ENCODE measurements around the gene HIGD2A. TPM values are rescaled to one million over a fixed set of nuclear protein-coding genes. Genes with fewer than 3 reads are reported as not detected.

The HIGD2A gene
- total and polyA plus RNA-seq, 9 of the 15 experiments (the other 6 are each of a cell fraction or from before 2014, with no cell fraction given) = 94.7 to 264 (median 163) TPM

- peak; percentile 72; the same call in 1 of the 2 replicates for TF ChIP-seq MAX (CRISPR knock-in tag; IDR thresholded peaks at IDR 0.05)
- TF ChIP-seq ELF4 (CRISPR knock-in tag; IDR thresholded peaks at IDR 0.05) = 0 out of 2 replicates have a peak, but pooled peaks have one; percentile 21
- peak; percentile 49; the same call in 1 of the 2 replicates for TF ChIP-seq ZNF3 (CRISPR knock-in tag; IDR thresholded peaks at IDR 0.05)
- TF ChIP-seq NKRF (IDR thresholded peaks at IDR 0.05; ENCODE audit: borderline replicate concordance) = peak; percentile 68; the same call in 1 of the 2 replicates
- peak; percentile 76; the same call in 1 of the 2 replicates for TF ChIP-seq ZBTB17 (CRISPR knock-in tag; IDR thresholded peaks at IDR 0.05)
- peak in 1 of 2 experiments; percentile 77 for TF ChIP-seq AFF1 (IDR thresholded peaks at IDR 0.05; ENCODE audit: low read depth in 1 of 2, partially characterized antibody in 2 of 2)
- peak; percentile 99 for TF ChIP-seq HLTF (IDR thresholded peaks at IDR 0.05)
- 0 out of 2 replicates have a peak, but pooled peaks have one; percentile 35 for TF ChIP-seq HBP1 (CRISPR knock-in tag; IDR thresholded peaks at IDR 0.05)
- no peak for TF ChIP-seq ZNF253 (CRISPR knock-in tag; conservative IDR thresholded peaks at IDR 0.05)
- TF ChIP-seq ZBTB11 (CRISPR knock-in tag; IDR thresholded peaks at IDR 0.05) = peak; percentile 20 to 83 (median 46); a peak in 4 of 6 replicates
- TF ChIP-seq NBN (IDR thresholded peaks at IDR 0.05; ENCODE audit: low read depth) = peak; percentile 51; the same call in 1 of the 2 replicates
- TF ChIP-seq HCFC1 (IDR thresholded peaks at IDR 0.05; ENCODE audit: low read depth, low read length) = peak; percentile 93
- TF ChIP-seq IRF9 (tag; IDR thresholded peaks at IDR 0.05) = no peak
Measured at GRCh38 chr5:176361437-176362232, 26.9 kb upstream of the HIGD2A start, which contains the start of gene KIAA1191 (continued).
